Heart left ventricle (tissue), 16 donors: ENCODE data around the gene DEPP1. TPM values are rescaled to one million over a fixed set of nuclear protein-coding genes. Genes with fewer than 3 reads are reported as not detected.

Experiments used
- ATAC-seq, 4 donors: fragments of 200-7000 bp; cut with Tn5 transposase; one replicate each; pipeline ENCODE4 v1.9.1; 2020 to 2022; ENCODE audit warnings: moderate library complexity in 4 of 4, mild to moderate bottlenecking in 3 of 4, moderate number of reproducible peaks in 1 of 4
- DNase-seq, 5 donors: peaks; one replicate each; pipeline ENCODE4 v3.0.0-alpha.2; 2020
- H3K27ac ChIP-seq, 12 donors: fragments of 200-600 bp; sonication (generic) in 4 of 12; one replicate each; pipeline versions ENCODE4 v1.5.0 to v1.8.0; 2016 to 2022; ENCODE audit warnings: mild to moderate bottlenecking in 2 of 12
- H3K27me3 ChIP-seq, 9 donors: fragments of 200-600 bp; sonication (generic) in 2 of 9; one replicate each; pipeline versions ENCODE4 v1.5.1 to v1.8.0; 2016 to 2022; ENCODE audit warnings: mild to moderate bottlenecking in 3 of 9
- H3K36me3 ChIP-seq, 9 donors: fragments of 200-600 bp; sonication (generic) in 2 of 9; one replicate each; pipeline versions ENCODE4 v1.5.0 to v1.8.0; 2018 to 2022; ENCODE audit warnings: mild to moderate bottlenecking in 2 of 9
- H3K4me1 ChIP-seq, 12 donors: fragments of 200-600 bp; sonication (generic) in 4 of 12; one replicate each; pipeline versions ENCODE4 v1.5.0 to v1.8.0; 2016 to 2022; ENCODE audit warnings: mild to moderate bottlenecking in 3 of 12
- H3K4me3 ChIP-seq, 12 donors: fragments of 200-600 bp; sonication (generic) in 4 of 12; one replicate each; pipeline versions ENCODE4 v1.5.0 to v1.8.0; 2017 to 2022; ENCODE audit warnings: mild to moderate bottlenecking in 9 of 12, moderate library complexity in 4 of 12
- H3K9me3 ChIP-seq, 12 donors: fragments of 200-600 bp; sonication (generic) in 4 of 12; one replicate each; pipeline versions ENCODE4 v1.5.0 to v1.8.0; 2016 to 2022; ENCODE audit warnings: mild to moderate bottlenecking in 1 of 12
- CTCF ChIP-seq, 12 donors: fragments of 200-600 bp; sonication (generic) in 4 of 12; IDR thresholded peaks; one replicate each; pipeline versions ENCODE4 v1.5.0 to v1.8.0; 2018 to 2022; ENCODE audit warnings: antibody characterized with exemption in 12 of 12, mild to moderate bottlenecking in 5 of 12
- POLR2A ChIP-seq, 2 donors: fragments of 450-650 bp; IDR thresholded peaks; one replicate each; pipeline ENCODE4 v1.6.1; 2017; ENCODE audit warnings: antibody characterized with exemption in 2 of 2, mild to moderate bottlenecking in 2 of 2, moderate library complexity in 2 of 2
- WGBS, 4 donors: extraction: QIAGEN DNeasy Blood & Tissue Kit in 2 of 4; methylation state at CpG; one replicate each; pipeline versions ENCODE4 v1.1.5 to v1.1.7; 2013 to 2018; 5-methylcytosine and 5-hydroxymethylcytosine counted together
- intact Hi-C, 10 donors: fragments of 100-400 bp; cut with DNase I; formaldehyde crosslinking; loops; one replicate each; pipeline versions ENCODE4 v1.11.1 to v1.14.2; 2022
- polyA plus RNA-seq, 2 donors: library from polyadenylated mRNA; stranded (reverse); fragments of 200-250 nt; gene quantifications; one replicate each; pipeline ENCODE4 v1.2.3, GENCODE V29; 2013
- total RNA-seq, 9 donors: library from RNA; depleted of rRNA in 2 of 9; stranded (reverse); fragments of >200 nt in 2 of 9; fragmentation: NEBNext Ultra II Directional in 3 of 9; extraction: Animal tissue kit (Norgen Biotek cat#: 25700) in 3 of 9; gene quantifications; one replicate each; pipeline versions ENCODE4 v1.1.0 to v1.2.4, GENCODE V29; 2016 to 2023
- donor health status: ischemic (EF 13 %, LVEDD 7.1; RV severe dilation, severe dysfunction).
- donor health status: healthy with polysubstance abuse.
- donor health status: DM: no; HTN: yes; CAD: no.
- donor health status: DM: no; HTN: no; CAD: no.
- donor health status: ischemic (EF 25% LVEDD 6.9; RV normal size, moderate dysfunction).
- donor health status: ischemic (EF 25% LVEDD 5.7; RV mildly dilated, moderate dysfunction).
- donor health status: healthy.
- donor health status: DM: yes; HTN: yes; CAD: no.
- donor health status: ischemic (EF 35%, LVEDD 5.7; RV mildly dilated, moderate dysfunction).
- donor health status: nonischemic (EF 11% LVEDD 7.7; RV severe dilation, severe dysfunction).
- donor health status: DM: yes; HTN: yes; CAD: no.
- donor health status: PGD.
- donor health status: ischemic (EF 29% LVEDD 5.4; RV normal size, mild dysfunction).
- donor health status: nonischemic (EF 23%, LVEDD 6.1; RV moderate dilation, normal function).

The DEPP1 gene
- total and polyA plus RNA-seq, 11 donors = 11.0 to 76.5 (median 22.7) TPM

- Histone ChIP-seq H3K9me3 (peaks cover 0 to 8% (median under 1%) of the 10 kb centered on the region in 12 donors), H3K4me3 (no peak overlapping the region), H3K4me1 (peaks cover 0 to 73% (median 51%) of the 10 kb centered on the region in 12 donors), H3K36me3 (peaks cover 0 to 12% (median 0%) of the 10 kb centered on the region in 9 donors), H3K27me3 (no peaks in the 10 kb centered on the region), H3K27ac (peak overlapping the region in 9 of 12 donors; percentile 1 to 83 (median 38))
- TF ChIP-seq CTCF (IDR thresholded peaks at IDR 0.05) = peak in 3 of 12 donors; percentile 18 to 24 (median 21)
- TF ChIP-seq POLR2A (IDR thresholded peaks at IDR 0.05) = no peak
- peak in 3 of 4 donors; percentile 14 to 50 (median 33) for ATAC-seq
- intact Hi-C loops = no loop called here
- peak in 1 of 5 donors; percentile 6 for DNase-seq
- 42 to 66% (median 59%) methylated on average over 5 of the region's 5 CpGs for WGBS, 4 donors
These were observed 29.3 kb downstream of the DEPP1 start for GRCh38 chr10:44949127-44949802.

DNA sequence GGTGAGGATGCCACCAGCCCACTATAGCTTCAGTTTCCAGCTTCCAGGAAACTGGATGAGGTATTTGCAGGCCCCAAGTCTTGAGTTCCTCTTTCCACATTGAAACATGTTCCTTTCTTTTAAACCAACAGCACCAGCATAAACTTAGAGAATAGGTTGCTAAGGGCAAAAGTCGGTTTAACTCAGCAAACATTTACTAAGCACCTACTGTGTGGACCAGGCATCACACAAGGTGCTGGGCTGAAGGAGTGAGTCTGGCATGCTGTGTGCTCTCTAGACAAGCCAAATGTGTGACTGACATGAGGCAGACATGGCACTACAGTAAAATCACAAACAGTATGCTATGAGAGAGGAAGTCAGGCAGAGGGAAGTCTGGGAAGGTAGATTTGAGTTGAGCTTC lies 30.0 kb downstream of the DEPP1 start:
- intact Hi-C loops = no loop called here
- Histone ChIP-seq H3K27ac (peak overlapping the region in 7 of 12 donors; percentile 1 to 83 (median 38)), H3K9me3 (peaks cover 0 to 12% (median 1%) of the 10 kb centered on the region in 12 donors), H3K4me1 (peaks cover 0 to 71% (median 51%) of the 10 kb centered on the region in 12 donors), H3K27me3 (no peaks in the 10 kb centered on the region), H3K4me3 (no peak overlapping the region), H3K36me3 (peaks cover 0 to 12% (median 0%) of the 10 kb centered on the region in 9 donors)
- peak; percentile 69 to 86 (median 84) for ATAC-seq
- no peak for TF ChIP-seq POLR2A (IDR thresholded peaks at IDR 0.05)
- no peak for TF ChIP-seq CTCF (IDR thresholded peaks at IDR 0.05)
- 52 to 91% (median 71%) methylated on average over 1 of the region's 1 CpG for WGBS, 4 donors
- DNase-seq = peak in 1 of 5 donors; percentile 19

DNA sequence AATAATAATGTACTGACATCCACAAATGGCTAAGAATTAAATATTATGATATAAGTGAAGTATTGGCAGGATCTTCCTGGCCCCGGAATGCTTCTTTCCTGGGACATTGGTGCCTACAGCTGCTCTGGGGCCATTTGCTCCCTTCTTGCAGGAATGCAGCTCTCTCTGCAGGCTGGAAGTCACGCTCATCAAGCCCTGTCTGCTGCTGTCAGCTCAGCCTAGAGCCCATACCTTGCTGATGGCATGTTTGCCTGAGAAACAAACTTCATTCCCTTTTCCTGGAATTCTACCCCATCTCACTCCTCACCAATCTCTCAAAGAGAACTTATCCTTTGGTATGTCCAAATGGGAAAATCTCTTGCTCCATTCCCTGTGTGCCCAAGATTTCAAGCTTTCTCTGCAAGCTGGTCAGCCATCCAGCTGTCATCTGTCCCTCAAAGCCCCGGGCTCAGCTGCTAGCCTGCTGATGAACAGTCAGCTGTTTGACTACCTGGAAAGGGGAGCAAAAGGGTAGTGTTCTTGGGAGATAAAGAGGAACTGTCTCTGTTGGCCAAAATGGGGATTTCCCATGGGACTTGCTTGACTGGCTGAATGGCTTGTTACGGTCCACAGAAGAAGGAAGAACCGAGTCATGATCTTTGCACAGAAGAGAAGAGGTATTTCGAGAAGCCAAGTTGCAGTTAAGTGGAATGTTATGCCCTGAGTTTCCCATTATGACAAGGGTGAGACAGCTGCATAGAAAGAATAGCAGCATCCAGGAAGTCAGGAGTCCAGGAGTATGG lies 31.0 kb downstream of the DEPP1 start:
- peak in 1 of 5 donors; percentile 13 for DNase-seq
- 76 to 85% (median 81%) methylated on average over 6 of the region's 6 CpGs for WGBS, 4 donors
- no peak for ATAC-seq
- intact Hi-C loops = no loop called here
- no peaks in the 10 kb centered on the region for H3K27me3 ChIP-seq
- H3K4me1 ChIP-seq = peaks cover 0 to 61% (median 42%) of the 10 kb centered on the region in 12 donors
- peaks cover 0 to 8% (median 0%) of the 10 kb centered on the region in 9 donors for H3K36me3 ChIP-seq
- peak overlapping the region in 2 of 12 donors; percentile 9 to 83 for H3K27ac ChIP-seq
- no peak for TF ChIP-seq CTCF (IDR thresholded peaks at IDR 0.05)
- no peak for TF ChIP-seq POLR2A (IDR thresholded peaks at IDR 0.05)
- peaks cover 0 to 12% (median 1%) of the 10 kb centered on the region in 12 donors for H3K9me3 ChIP-seq
- no peak overlapping the region for H3K4me3 ChIP-seq

DNA sequence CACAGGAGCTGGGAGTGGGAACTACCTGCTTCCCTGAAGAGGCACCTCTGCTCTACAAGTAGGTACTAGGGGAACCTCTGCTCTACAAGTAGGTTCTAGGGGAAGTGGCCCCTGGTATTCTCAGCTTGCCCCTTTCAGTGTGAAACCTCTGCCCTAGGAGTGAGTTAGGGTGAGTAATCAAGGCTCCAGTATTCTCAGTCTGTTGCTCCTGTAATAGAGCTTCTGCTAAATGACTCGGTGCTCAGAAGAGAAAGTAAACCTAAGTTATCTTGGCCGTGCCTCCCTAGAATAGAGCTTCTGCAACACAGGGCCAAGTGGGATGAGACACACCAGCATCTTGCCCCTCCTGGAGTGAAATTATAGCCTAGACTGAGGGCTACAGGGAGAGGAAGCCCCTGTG lies 32.4 kb downstream of the DEPP1 start:
- 21 to 43% (median 33%) methylated on average over 2 of the region's 2 CpGs for WGBS, 4 donors
- peak in 1 of 5 donors; percentile 3 for DNase-seq

More for the DNA sequence above, 32.4 kb downstream of the DEPP1 start:
- intact Hi-C loops = no loop called here
- no peak for TF ChIP-seq POLR2A (IDR thresholded peaks at IDR 0.05)
- no peak for TF ChIP-seq CTCF (IDR thresholded peaks at IDR 0.05)
- H3K36me3 ChIP-seq = no peaks in the 10 kb centered on the region
- peaks cover 0 to 12% (median 1%) of the 10 kb centered on the region in 12 donors for H3K9me3 ChIP-seq
- H3K27ac ChIP-seq = peak overlapping the region in 5 of 12 donors; percentile 8 to 61 (median 39)
- H3K4me1 ChIP-seq = peaks cover 0 to 54% (median 34%) of the 10 kb centered on the region in 12 donors
- H3K4me3 ChIP-seq = no peak overlapping the region
- ATAC-seq = peak in 1 of 4 donors; percentile 25
- H3K27me3 ChIP-seq = no peaks in the 10 kb centered on the region
